NCI-H128 (cell line): Measurements from ENCODE around the gene SCGB3A1.

ENCODE experiments used
- DNase-seq: peaks from one replicate; lab custom pipeline; 2025; ENCODE audit not compliant: unreplicated experiment; lab: John Stamatoyannopoulos, UW

The SCGB3A1 gene

DNA sequence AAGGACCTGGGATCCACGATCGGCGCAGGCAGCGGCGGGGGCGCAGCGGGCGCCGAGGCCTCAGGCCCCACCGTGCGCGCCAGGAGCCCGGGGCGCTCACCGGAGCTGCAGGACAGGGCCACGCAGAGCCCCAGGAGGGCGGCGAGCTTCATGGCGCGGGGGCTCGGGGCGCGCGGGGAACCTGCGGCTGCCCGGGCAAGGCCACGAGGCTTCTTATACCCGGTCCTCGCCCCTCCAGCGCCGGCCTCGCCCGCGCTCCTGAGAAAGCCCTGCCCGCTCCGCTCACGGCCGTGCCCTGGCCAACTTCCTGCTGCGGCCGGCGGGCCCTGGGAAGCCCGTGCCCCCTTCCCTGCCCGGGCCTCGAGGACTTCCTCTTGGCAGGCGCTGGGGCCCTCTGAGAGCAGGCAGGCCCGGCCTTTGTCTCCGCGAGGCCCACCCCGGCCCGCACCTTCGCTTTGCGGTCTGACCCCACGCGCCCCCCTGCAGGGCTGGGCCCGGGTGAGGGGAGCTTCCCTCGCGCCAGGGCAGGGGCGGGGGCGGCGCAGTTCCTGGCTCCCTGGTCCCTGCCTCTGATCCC lies at the start of gene SCGB3A1:
TSS of gene SCGB3A1 (minus strand) at position 189 of the 577 bp plus-strand sequence. CDS start at position 152, 37 bp downstream.
- DNase-seq, result no peak

DNA sequence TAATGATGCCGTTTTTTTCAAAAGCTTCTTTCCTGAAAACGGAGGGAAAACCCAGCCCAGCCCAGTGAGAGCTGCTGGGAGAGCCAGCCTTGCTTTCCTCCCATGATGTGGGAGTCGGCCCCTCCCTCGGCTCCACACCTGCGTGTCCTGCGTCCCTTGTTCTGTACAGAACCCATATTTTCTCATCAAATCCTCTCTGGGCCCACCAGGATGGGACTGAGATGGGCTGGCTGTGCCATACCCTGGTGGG lies 49.2 kb upstream of the SCGB3A1 start:
- DNase-seq, result no peak

- DNase-seq, result no peak
These were observed 48.7 kb upstream of the SCGB3A1 start for GRCh38 chr5:180639741-180640610.

- DNase-seq, result no peak
These were observed 48.0 kb upstream of the SCGB3A1 start for GRCh38 chr5:180639287-180639686.

DNA sequence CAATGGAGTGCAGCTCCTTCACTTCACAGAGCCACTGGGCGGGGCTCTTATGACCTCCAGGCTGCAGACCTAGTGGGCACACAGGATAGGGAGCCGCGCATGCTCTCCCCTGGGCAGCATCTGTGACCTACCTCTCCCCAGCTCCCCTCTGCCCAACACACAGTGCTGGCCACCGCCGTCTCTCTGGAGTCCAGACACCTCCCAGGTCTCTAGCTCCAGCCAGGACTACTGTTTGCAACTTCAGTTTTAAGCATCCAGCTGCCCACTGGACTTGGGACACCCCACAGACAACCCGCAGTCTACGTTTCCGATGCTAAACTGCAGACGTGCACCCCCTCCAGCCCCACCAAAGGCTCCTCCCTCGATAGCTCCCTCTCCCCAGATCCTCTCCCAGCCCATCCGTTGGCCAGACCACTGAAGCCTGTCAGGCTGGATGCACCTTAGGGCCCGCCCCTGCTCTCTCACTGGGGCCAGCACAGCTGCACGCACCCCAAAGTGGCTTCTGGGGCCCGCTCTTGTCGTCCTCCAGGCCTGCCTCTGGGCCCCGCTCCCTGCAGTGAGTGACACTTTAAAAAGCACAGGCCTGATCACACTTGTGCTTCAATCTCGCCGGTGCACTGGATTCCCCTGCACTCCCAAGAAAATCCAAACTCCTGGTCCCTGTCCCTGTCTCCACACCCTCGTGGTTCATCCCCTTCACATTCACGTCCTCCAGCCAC lies 46.8 kb upstream of the SCGB3A1 start:
- no peak for DNase-seq

DNA sequence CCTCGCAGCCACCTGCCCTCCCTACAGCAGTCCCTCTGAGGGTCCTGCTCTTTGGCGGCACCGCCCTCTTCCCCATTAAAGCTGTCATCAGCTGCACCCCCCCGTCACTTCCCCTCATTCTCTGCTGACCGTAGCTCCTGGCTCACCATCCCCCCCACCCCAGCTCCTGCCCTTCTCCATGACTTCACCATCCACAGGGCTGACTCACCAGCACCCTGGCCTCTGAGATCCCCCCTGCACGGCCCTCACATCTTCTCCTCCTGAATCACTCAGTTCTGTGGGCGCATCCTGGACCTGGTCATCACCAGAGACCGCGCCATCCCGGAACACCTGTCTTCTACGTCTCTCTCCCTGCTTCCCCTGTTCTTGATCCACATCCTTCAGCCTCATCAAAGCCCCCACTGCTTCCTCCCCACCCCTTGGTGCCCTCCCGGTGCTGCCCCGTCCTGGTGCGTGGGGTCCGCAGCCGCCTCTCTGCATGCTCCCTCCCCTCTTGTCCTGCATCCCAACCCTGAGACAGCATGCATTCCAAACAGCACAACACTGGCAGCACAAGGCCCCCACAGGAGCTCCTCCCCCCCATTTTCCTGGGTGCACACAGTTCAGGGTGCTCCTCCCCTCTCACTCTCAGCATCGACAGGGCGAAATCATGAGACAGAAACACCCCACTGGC lies 45.2 kb upstream of the SCGB3A1 start:
- DNase-seq, result no peak

DNA sequence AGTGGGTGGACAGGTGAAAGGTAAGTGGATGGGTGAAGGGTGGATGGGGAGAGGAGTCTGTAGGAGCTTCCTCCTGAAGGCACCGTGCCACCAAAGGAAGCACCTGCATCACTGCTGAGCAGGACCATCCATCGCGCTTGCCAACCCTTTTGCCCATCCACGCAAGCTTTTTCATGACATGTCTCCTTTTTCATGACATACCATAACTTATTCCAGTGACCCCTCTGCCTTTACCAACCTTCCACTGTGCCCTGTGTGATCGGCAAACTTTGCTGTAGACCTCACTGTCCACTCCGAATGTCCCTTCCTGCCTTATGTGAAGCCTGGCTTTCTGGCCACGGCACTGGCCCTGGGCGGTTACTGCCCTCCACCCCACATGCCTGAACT lies 44.7 kb upstream of the SCGB3A1 start:
- DNase-seq, result no peak

DNA sequence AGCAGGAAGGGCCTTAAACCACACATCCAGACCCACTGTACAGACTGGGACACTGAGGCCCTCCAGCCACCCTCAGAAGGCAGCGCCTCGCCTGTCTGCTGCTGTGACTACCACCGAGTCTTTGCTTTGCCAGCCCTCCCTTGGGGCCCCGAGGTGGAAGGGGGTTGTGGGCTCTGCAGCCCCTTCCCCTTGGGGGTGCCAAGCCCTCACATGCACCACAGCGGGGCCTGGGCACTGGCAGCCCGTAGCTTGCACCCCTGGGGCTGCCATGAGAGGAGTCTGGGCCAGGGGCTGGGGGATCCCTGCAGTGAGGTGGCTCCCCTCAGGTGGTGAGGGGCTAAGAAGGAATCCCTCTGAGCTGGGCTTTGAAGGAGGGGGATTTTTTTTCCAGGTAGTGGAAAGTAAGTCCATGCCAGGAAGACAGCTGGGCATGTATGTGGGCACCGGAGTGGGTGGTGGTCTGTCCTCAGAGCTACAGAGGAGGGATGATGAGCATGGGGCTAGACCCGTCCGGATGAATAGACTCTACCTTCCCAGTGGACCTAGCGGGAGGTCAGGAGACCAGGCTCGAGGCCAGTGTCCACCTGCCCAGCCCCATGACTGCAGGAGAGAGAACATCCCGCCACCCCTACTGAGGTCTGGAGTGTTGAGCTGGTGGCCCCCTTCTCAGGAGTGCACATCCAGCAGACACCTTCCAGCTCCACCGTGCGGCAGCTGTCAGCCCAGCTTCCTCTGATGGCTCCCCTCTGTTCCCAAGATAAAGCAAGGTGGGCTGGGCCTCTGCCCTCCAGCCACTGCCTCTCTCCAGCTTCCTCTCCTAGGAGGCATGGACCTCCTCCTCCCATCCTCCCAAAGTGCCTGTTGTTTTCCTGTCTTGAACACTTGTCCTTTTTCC lies 42.2 kb upstream of the SCGB3A1 start:
- no peak for DNase-seq

DNA sequence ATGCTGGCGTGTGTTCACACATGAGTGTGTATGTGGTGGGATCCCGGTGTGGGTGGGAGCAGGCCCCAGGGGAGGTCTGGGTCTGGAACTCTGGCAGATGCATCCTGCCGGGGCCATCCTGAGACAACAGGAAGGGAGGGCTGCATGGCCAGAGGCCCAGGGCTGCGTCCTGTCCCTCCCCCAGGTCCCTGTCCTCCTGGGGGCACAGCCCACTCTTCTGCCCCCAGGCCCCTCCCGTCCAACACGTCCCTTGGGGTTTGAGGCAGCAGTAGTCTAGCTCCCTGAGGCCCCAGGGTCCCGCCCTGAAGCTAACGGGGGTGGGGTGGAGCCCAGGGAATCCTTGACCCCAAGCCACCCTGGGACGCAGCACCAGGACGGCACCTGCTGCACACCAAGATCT lies 41.5 kb upstream of the SCGB3A1 start:
- DNase-seq, result no peak

GRCh38 chr5:180631549-180632383 lies 40.5 kb upstream of the SCGB3A1 start:
- no peak for DNase-seq

DNA sequence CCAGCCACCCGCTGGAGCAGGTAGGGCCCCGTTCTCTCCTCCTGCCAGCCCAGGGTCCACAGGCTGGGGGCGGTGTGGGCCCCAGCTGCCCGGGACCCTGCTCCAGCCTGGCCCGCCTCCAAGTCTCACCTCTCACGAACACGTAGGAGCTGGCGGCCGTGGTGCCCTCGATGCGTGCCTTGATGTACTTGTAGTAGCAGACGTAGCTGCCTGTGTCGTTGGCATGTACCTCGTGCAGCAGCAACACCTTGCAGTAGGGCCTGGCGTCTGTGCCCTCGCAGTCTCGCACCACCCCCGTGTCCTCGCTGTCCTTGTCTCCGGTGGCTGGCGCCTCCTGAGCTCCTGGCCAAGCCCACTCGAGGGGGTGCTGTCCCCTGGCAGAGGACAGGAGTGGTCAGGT lies 39.1 kb upstream of the SCGB3A1 start:
- DNase-seq, result no peak

GRCh38 chr5:180629831-180630382 lies 38.6 kb upstream of the SCGB3A1 start:
- DNase-seq, result no peak

- DNase-seq, result no peak
These were observed 37.8 kb upstream of the SCGB3A1 start for GRCh38 chr5:180628827-180629750.

DNA sequence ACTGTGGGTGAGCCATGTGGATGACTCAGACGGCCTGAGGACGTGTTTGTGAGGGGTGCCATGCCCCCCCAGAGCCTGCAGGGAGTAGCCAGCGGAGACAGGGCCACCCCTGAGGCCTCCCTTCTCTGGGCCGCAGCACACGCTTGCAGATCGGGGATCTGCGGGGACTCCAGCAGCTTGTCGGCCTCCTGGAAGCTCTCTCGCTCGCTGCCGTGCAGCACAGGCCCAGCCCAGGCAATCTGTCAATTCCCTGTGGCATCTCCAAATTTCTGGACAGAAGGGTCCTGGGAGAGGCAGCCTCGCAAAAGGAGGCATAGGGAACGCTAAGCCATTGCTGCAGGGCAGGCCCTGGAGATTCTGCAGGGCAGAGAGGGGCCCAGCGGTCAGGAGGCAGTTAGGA lies 36.9 kb upstream of the SCGB3A1 start:
- no peak for DNase-seq

DNA sequence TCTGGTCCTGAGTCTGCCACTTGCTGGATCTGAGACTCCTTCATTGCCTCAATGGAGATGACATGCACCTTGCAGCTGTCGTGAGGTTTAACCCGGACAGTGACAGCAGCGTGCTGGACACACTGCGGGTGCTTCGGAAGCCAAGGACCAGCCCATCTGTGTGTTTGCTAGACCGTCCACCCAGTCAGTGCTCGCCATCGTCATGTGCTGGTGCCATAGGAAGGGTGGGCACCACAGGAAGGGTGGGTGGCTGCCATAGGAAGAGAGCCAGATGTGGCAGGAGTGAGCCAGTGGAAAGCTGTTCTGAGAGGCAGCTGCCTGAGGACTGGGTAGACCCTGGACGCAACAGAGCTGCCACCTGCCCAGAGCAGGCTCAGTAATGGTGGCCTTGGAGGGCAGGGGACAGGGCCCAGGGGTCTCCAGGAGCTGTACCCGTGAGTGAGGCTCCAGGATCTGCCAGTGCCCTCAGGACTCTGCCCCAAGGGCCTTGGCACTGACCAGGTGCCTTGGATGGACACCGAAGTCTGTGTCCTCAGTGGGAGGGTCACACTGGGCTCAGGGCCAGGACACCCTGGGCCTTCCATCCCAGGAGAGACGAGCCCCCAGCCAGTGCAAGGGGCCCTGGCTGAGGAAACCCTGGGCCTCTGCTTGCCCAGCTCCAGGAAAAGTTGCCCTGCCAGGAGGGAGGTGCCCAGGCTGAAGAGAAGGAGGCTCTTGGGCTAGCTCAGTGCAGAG lies 36.3 kb upstream of the SCGB3A1 start:
- DNase-seq, result no peak

DNA sequence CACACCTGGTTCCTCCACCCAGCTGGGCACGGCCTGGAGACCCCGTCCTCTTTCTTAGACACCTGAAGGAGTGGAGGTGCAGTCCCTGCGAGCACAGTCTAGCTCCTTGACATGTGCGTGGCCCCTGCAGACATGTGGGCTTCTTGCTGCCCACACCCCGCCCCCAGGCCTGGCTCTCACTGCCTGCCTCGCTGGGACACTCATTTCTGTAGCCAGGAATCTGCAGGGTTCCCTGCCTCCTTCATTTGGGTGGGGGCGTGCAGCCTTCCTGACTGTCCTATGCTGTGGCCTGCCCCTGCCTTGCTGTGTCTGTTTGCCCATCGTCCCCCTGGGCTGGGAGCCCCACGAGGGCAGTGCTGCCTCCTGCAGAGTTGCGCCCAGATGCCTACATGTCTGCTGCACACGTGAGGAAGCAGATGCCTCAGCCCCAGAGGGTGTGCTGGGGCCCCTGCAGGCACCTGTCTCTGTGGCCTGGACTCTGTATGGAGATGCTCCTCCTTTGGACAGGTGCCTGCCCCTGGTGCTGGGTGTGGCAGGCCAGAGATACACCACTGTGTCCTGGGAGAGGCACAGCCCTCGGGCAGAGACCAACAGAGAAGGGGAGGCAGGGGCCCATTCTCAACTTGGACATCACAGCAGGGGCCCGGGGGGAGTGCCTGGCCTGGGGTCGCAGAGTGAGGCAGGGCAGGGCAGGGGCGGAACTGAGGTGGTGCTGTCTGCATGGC lies 35.5 kb upstream of the SCGB3A1 start:
- no peak for DNase-seq
